H9 (cell line): ENCODE measurements around the gene PRDX2. TPM values are rescaled to one million over a fixed set of nuclear protein-coding genes. Genes with fewer than 3 reads are reported as not detected.
A peak's percentile ranks its signal among the peaks of the same experiment; 100 is the strongest.

Experiments used
- DNase-seq: peaks from one replicate; pipeline ENCODE4 v3.0.0-alpha.2; 2017
- H2AFZ ChIP-seq: one replicate; pipeline ENCODE4 v1.6.1; 2013; ENCODE audit warnings: mild to moderate bottlenecking, low read length, control low read depth, moderate library complexity
- H2AK5ac ChIP-seq: 2 replicates; pipeline ENCODE4 v1.6.1; 2013; ENCODE audit warnings: low read length, control low read depth, mixed read lengths; ENCODE audit not compliant: insufficient read length
- H2BK120ac ChIP-seq: one replicate; pipeline ENCODE4 v1.6.1; 2013; ENCODE audit warnings: low read depth, mild to moderate bottlenecking, low read length, control low read depth, inconsistent platforms; ENCODE audit not compliant: poor library complexity, severe bottlenecking
- H2BK12ac ChIP-seq: 2 replicates; pipeline ENCODE4 v1.6.1; 2013; ENCODE audit warnings: low read length, control low read depth, mixed read lengths, low read depth; ENCODE audit not compliant: insufficient read length
- H2BK15ac ChIP-seq: 2 replicates; pipeline ENCODE4 v1.6.1; 2013; ENCODE audit warnings: low read depth, low read length, control low read depth
- H2BK20ac ChIP-seq: one replicate; pipeline ENCODE4 v1.6.1; 2013; ENCODE audit warnings: low read depth, mild to moderate bottlenecking, low read length, control low read depth, inconsistent platforms; ENCODE audit not compliant: poor library complexity, severe bottlenecking
- H2BK5ac ChIP-seq: 2 replicates; pipeline ENCODE4 v1.6.1; 2013; ENCODE audit warnings: low read length, control low read depth, mixed read lengths; ENCODE audit not compliant: insufficient read length
- H3K14ac ChIP-seq: 2 replicates; pipeline ENCODE4 v1.6.1; 2013; ENCODE audit warnings: low read length, control low read depth; ENCODE audit not compliant: insufficient read depth
- H3K18ac ChIP-seq: 2 replicates; pipeline ENCODE4 v1.6.1; 2013; ENCODE audit warnings: low read depth, mild to moderate bottlenecking, mixed read lengths, low read length, control low read depth; ENCODE audit not compliant: insufficient read length
- H3K23ac ChIP-seq: 2 replicates; pipeline ENCODE4 v1.6.1; 2013; ENCODE audit warnings: low read length, control low read depth, mixed read lengths, low read depth; ENCODE audit not compliant: insufficient read length
- H3K23me2 ChIP-seq: 2 replicates; pipeline ENCODE4 v1.6.1; 2013; ENCODE audit warnings: low read depth, mild to moderate bottlenecking, mixed read lengths, low read length, control low read depth; ENCODE audit not compliant: insufficient read length, poor library complexity, severe bottlenecking
- H3K27ac ChIP-seq: 2 replicates; pipeline ENCODE4 v1.5.1; 2013; ENCODE audit warnings: low read length, control low read depth, mixed read lengths, low read depth; ENCODE audit not compliant: insufficient read length
- H3K27me3 ChIP-seq: 2 replicates; pipeline ENCODE4 v1.6.1; 2013; ENCODE audit warnings: low read length, control low read depth, inconsistent platforms; ENCODE audit not compliant: insufficient read depth
- H3K4ac ChIP-seq: 2 replicates; pipeline ENCODE4 v1.6.1; 2013; ENCODE audit warnings: low read depth, mild to moderate bottlenecking, control low read depth, inconsistent platforms, low read length, moderate library complexity
- H3K4me1 ChIP-seq: 2 replicates; pipeline ENCODE4 v1.6.1; 2013; ENCODE audit warnings: low read length, control low read depth, inconsistent platforms; ENCODE audit not compliant: insufficient read depth
- H3K4me2 ChIP-seq: 2 replicates; pipeline ENCODE4 v1.6.1; 2013; ENCODE audit warnings: low read length, control low read depth, mixed read lengths; ENCODE audit not compliant: insufficient read length, insufficient read depth
- H3K56ac ChIP-seq: 2 replicates; pipeline ENCODE4 v1.6.1; 2013; ENCODE audit warnings: low read depth, mild to moderate bottlenecking, mixed read lengths, low read length, control low read depth; ENCODE audit not compliant: insufficient read length
- H3K79me1 ChIP-seq: 2 replicates; pipeline ENCODE4 v1.6.1; 2013; ENCODE audit warnings: low read depth, mild to moderate bottlenecking, moderate library complexity, low read length, control low read depth, inconsistent platforms; ENCODE audit not compliant: insufficient read depth, poor library complexity, severe bottlenecking
- H3K79me2 ChIP-seq: 2 replicates; pipeline ENCODE4 v1.6.1; 2013; ENCODE audit warnings: low read length, control low read depth, inconsistent platforms; ENCODE audit not compliant: insufficient read depth
- H3K9ac ChIP-seq: 2 replicates; pipeline ENCODE4 v1.6.1; 2013; ENCODE audit warnings: low read length, control low read depth, mixed read lengths; ENCODE audit not compliant: insufficient read length; ENCODE audit errors: extremely low read depth
- H3K9me3 ChIP-seq: one replicate; pipeline ENCODE4 v1.6.1; 2013; ENCODE audit warnings: low read depth, low read length, inconsistent platforms; ENCODE audit not compliant: control insufficient read depth
- H3T11ph ChIP-seq: one replicate; pipeline ENCODE4 v1.6.1; 2013; ENCODE audit warnings: mild to moderate bottlenecking, low read length, control low read depth, inconsistent platforms
- H4K20me1 ChIP-seq: one replicate; pipeline ENCODE4 v1.6.1; 2013; ENCODE audit not compliant: control insufficient read depth, insufficient read length, insufficient read depth
- H4K5ac ChIP-seq: 2 replicates; pipeline ENCODE4 v1.6.1; 2013; ENCODE audit warnings: low read depth, mild to moderate bottlenecking, mixed read lengths, low read length, control low read depth; ENCODE audit not compliant: insufficient read length
- H4K8ac ChIP-seq: replicated peaks from 2 replicates; pipeline ENCODE4 v1.6.1; 2013; ENCODE audit warnings: low read length, control low read depth, mixed read lengths, low read depth; ENCODE audit not compliant: insufficient read length
- H4K91ac ChIP-seq: 2 replicates; pipeline ENCODE4 v1.6.1; 2013; ENCODE audit warnings: low read depth, mild to moderate bottlenecking, moderate library complexity, mixed read lengths, low read length, control low read depth; ENCODE audit not compliant: insufficient read length
- H3K27ac Mint-ChIP-seq, 3 experiments: 2 replicates in 2 of 3; 3 replicates in 1 of 3; pipeline ENCODE4 v1.8.0; 2020 to 2021; ENCODE audit warnings: mixed read lengths in 3 of 3, mild to moderate bottlenecking in 1 of 3, moderate library complexity in 1 of 3
- H3K27me3 Mint-ChIP-seq: 2 replicates; pipeline ENCODE4 v1.8.0; 2021; ENCODE audit warnings: low read depth, mild to moderate bottlenecking, moderate library complexity, mixed read lengths
- H3K36me3 Mint-ChIP-seq, 3 experiments: 2 replicates in 2 of 3; 3 replicates in 1 of 3; pipeline ENCODE4 v1.8.0; 2020 to 2021; ENCODE audit warnings: low read depth in 3 of 3, mixed read lengths in 3 of 3; ENCODE audit not compliant: insufficient read depth in 1 of 3
- H3K4me1 Mint-ChIP-seq, 2 experiments: 2 replicates each; pipeline ENCODE4 v1.8.0; 2020; ENCODE audit warnings: mixed read lengths in 2 of 2
- H3K4me3 Mint-ChIP-seq, 2 experiments: 2 replicates in 1 of 2; 3 replicates in 1 of 2; pipeline ENCODE4 v1.8.0; 2020 to 2021; ENCODE audit warnings: mild to moderate bottlenecking in 2 of 2, mixed read lengths in 2 of 2, moderate library complexity in 1 of 2
- H3K9me3 Mint-ChIP-seq, 2 experiments: 2 replicates in 1 of 2; 3 replicates in 1 of 2; pipeline ENCODE4 v1.8.0; 2020; ENCODE audit warnings: mild to moderate bottlenecking in 2 of 2, mixed read lengths in 2 of 2, moderate library complexity in 1 of 2
- CTCF ChIP-seq: fragments of 200-600 bp; sonication (generic); conservative IDR thresholded peaks from 3 replicates; pipeline ENCODE4 v1.8.0; 2021; ENCODE audit warnings: antibody characterized with exemption, mild to moderate bottlenecking
- WGBS: extraction: QIAGEN DNeasy Blood & Tissue Kit; methylation state at CpG from one replicate; pipeline ENCODE4 v1.1.7; 2013; ENCODE audit warnings: missing lambda C conversion rate, low lambda C conversion rate, mixed read lengths; ENCODE audit not compliant: insufficient read length; ENCODE audit errors: extremely low coverage; 5-methylcytosine and 5-hydroxymethylcytosine counted together
- total RNA-seq: library from RNA; stranded (reverse); gene quantifications from 2 replicates; pipeline ENCODE4 v1.2.1, GENCODE V29; 2021

PRDX2 gene
- total RNA-seq, 1 experiment from 2014 or later, result 468 TPM

- H3K27ac Mint-ChIP-seq, result no peak overlapping the region
- Histone ChIP-seq H3K4ac (no peak overlapping the region), H3K27ac (no peak overlapping the region), H2BK20ac (no peak overlapping the region), H3K4me1 (peaks cover 2% of the 10 kb centered on the region; the same call in 1 of the 2 replicates), H3K4me2 (peak overlapping the region; percentile 76), H2AK5ac (no peak overlapping the region), H3K9ac (no peak overlapping the region), H3K27me3 (peaks cover 3% of the 10 kb centered on the region; the same call in 1 of the 2 replicates), H2BK12ac (no peak overlapping the region), H3K56ac (no peak overlapping the region), H3K18ac (no peak overlapping the region), H3T11ph (no peak overlapping the region), H4K20me1 (no peaks in the 10 kb centered on the region), H3K79me1 (no peaks in the 10 kb centered on the region), H3K79me2 (no peaks in the 10 kb centered on the region), H4K8ac (no peak overlapping the region), H2BK15ac (no peak overlapping the region), H2BK5ac (no peak overlapping the region), H3K23ac (no peak overlapping the region), H3K9me3 (no peaks in the 10 kb centered on the region), H4K5ac (no peak overlapping the region), H3K23me2 (peaks cover 10% of the 10 kb centered on the region), H2BK120ac (no peak overlapping the region), H2AFZ (no peak overlapping the region), H3K14ac (no peak overlapping the region), H4K91ac (no peak overlapping the region)
- peaks cover 44% of the 10 kb centered on the region for H3K27me3 Mint-ChIP-seq
- no peaks in the 10 kb centered on the region; a peak in 1 of 7 replicates for H3K36me3 Mint-ChIP-seq
- WGBS, result no CpG with 5 or more reads among the region's 39 CpGs
- TF ChIP-seq CTCF, result no peak
- no peaks in the 10 kb centered on the region; a peak in 1 of 5 replicates for H3K9me3 Mint-ChIP-seq
- peaks cover 35 to 42% of the 10 kb centered on the region in 2 experiments for H3K4me1 Mint-ChIP-seq
- H3K4me3 Mint-ChIP-seq, result peak overlapping the region; percentile 68 to 90
- DNase-seq, result peak; percentile 73
Observed at GRCh38 chr19:12834976-12835757, 33.6 kb upstream of the PRDX2 start.
